Calu3 (cell line): ENCODE measurements around the gene TM9SF4. TPM values are rescaled to one million over a fixed set of nuclear protein-coding genes. Genes with fewer than 3 reads are reported as not detected.

Experiments used
- BruUV-seq: library from RNA; stranded (reverse); fragments of 400-500 nt; replicated peaks from 2 replicates; lab custom pipeline; 2021; lab: Mats Ljungman, UMichigan
- CTCF ChIA-PET: fragments of 300-600 bp; sonication (Branson Sonifier 250); formaldehyde crosslinking; loops from one replicate; lab custom pipeline; 2022; ENCODE audit warnings: antibody characterized with exemption; lab: Charles Lee
- DNase-seq: peaks from one replicate; pipeline ENCODE4 v3.0.0; 2022
- H3K27ac Mint-ChIP-seq: one replicate; pipeline ENCODE4 v1.8.0; 2022; ENCODE audit warnings: mixed read lengths; ENCODE audit not compliant: unreplicated experiment
- H3K27me3 Mint-ChIP-seq: one replicate; pipeline ENCODE4 v1.8.0; 2022; ENCODE audit warnings: mixed read lengths; ENCODE audit not compliant: unreplicated experiment
- H3K36me3 Mint-ChIP-seq: one replicate; pipeline ENCODE4 v1.8.0; 2022; ENCODE audit warnings: mild to moderate bottlenecking, moderate library complexity, mixed read lengths; ENCODE audit not compliant: insufficient read depth, unreplicated experiment
- H3K4me1 Mint-ChIP-seq: one replicate; pipeline ENCODE4 v1.8.0; 2022; ENCODE audit warnings: mild to moderate bottlenecking, low read depth, mixed read lengths; ENCODE audit not compliant: unreplicated experiment
- H3K4me3 Mint-ChIP-seq: one replicate; pipeline ENCODE4 v1.8.0; 2022; ENCODE audit warnings: mild to moderate bottlenecking, low read depth, moderate library complexity, mixed read lengths; ENCODE audit not compliant: unreplicated experiment
- H3K9me3 Mint-ChIP-seq: one replicate; pipeline ENCODE4 v1.8.0; 2022; ENCODE audit warnings: low read depth, mixed read lengths; ENCODE audit not compliant: unreplicated experiment
- CTCF ChIP-seq: fragments of 200-600 bp; IDR thresholded peaks from one replicate; pipeline ENCODE4 v1.8.0; 2022; ENCODE audit warnings: antibody characterized with exemption; ENCODE audit not compliant: unreplicated experiment
- intact Hi-C: fragments of 100-400 bp; cut with micrococcal nuclease; formaldehyde crosslinking; loops from one replicate; pipeline ENCODE4 v1.10.0; 2022; ENCODE audit not compliant: unreplicated experiment
- total RNA-seq: library from RNA; stranded (reverse); gene quantifications from 2 replicates; pipeline ENCODE4 v1.2.3, GENCODE V29; 2022

Gene TM9SF4
- total RNA-seq, 1 experiment from 2014 or later = 95.3 TPM

- Mint-ChIP-seq H3K4me3 (no peak overlapping the region), H3K27ac (no peak overlapping the region), H3K27me3 (peaks cover 2% of the 10 kb centered on the region), H3K9me3 (no peaks in the 10 kb centered on the region), H3K4me1 (no peaks in the 10 kb centered on the region), H3K36me3 (peaks cover 4% of the 10 kb centered on the region)
- no peak for DNase-seq
- no TSS peak for BruUV-seq
- intact Hi-C loops = no loop called here
- no peak for TF ChIP-seq CTCF
- CTCF ChIA-PET = no interaction called here
Observed at GRCh38 chr20:32179515-32179914, 70.0 kb downstream of the TM9SF4 start.

- Mint-ChIP-seq H3K27ac (no peak overlapping the region), H3K36me3 (peaks cover 4% of the 10 kb centered on the region), H3K4me1 (no peaks in the 10 kb centered on the region), H3K27me3 (peaks cover 6% of the 10 kb centered on the region), H3K4me3 (no peak overlapping the region), H3K9me3 (no peaks in the 10 kb centered on the region)
- CTCF ChIA-PET = no interaction called here
- intact Hi-C loops = no loop called here
- no peak for TF ChIP-seq CTCF
- no peak for DNase-seq
- BruUV-seq = no TSS peak
Observed at GRCh38 chr20:32179934-32180333, 70.4 kb downstream of the TM9SF4 start.

GRCh38 chr20:32181606-32182005, 72.1 kb downstream of the TM9SF4 start:
- CTCF ChIA-PET = no interaction called here
- BruUV-seq = no TSS peak
- DNase-seq = no peak
- TF ChIP-seq CTCF = no peak
- no peaks in the 10 kb centered on the region for H3K4me1 Mint-ChIP-seq
- H3K27me3 Mint-ChIP-seq = peaks cover 15% of the 10 kb centered on the region
- intact Hi-C loops = no loop called here
- H3K36me3 Mint-ChIP-seq = no peaks in the 10 kb centered on the region
- no peak overlapping the region for H3K27ac Mint-ChIP-seq
- H3K4me3 Mint-ChIP-seq = no peak overlapping the region
- no peaks in the 10 kb centered on the region for H3K9me3 Mint-ChIP-seq

- intact Hi-C loops = no loop called here
- BruUV-seq = no TSS peak
- Mint-ChIP-seq H3K36me3 (no peaks in the 10 kb centered on the region), H3K9me3 (no peaks in the 10 kb centered on the region), H3K27me3 (peaks cover 15% of the 10 kb centered on the region), H3K27ac (no peak overlapping the region), H3K4me3 (no peak overlapping the region), H3K4me1 (no peaks in the 10 kb centered on the region)
- CTCF ChIA-PET = no interaction called here
- no peak for DNase-seq
- no peak for TF ChIP-seq CTCF
Observed at GRCh38 chr20:32183947-32184635, 74.6 kb downstream of the TM9SF4 start.
